Retinal pigment epithelial cell (primary cell): ENCODE results near the gene SRC.

Experiments used
- DNase-seq: peaks from one replicate; pipeline ENCODE4 v3.0.0-alpha.2; 2010; ENCODE audit warnings: low read depth
- H3K4me3 ChIP-seq: 2 replicates; pipeline ENCODE4 v1.5.1; 2011; ENCODE audit warnings: mild to moderate bottlenecking, low read length, control low read depth, moderate library complexity
- CTCF ChIP-seq: conservative IDR thresholded peaks from 2 replicates; pipeline ENCODE4 v1.5.1; 2011; ENCODE audit warnings: low read depth, low read length, control low read depth, inconsistent platforms

SRC gene

GRCh38 chr20:37407573-37408002, 61.6 kb downstream of the SRC start:
- DNase-seq: no peak
- TF ChIP-seq CTCF: no peak
- H3K4me3 ChIP-seq: no peak overlapping the region

GRCh38 chr20:37408302-37409193, 62.6 kb downstream of the SRC start:
- DNase-seq: no peak
- H3K4me3 ChIP-seq: no peak overlapping the region
- TF ChIP-seq CTCF: no peak

GRCh38 chr20:37411408-37412219, 65.7 kb downstream of the SRC start:
- H3K4me3 ChIP-seq: no peak overlapping the region
- no peak for TF ChIP-seq CTCF
- DNase-seq: no peak

GRCh38 chr20:37413023-37413334, 67.0 kb downstream of the SRC start:
- no peak for TF ChIP-seq CTCF
- no peak for DNase-seq
- H3K4me3 ChIP-seq: no peak overlapping the region

GRCh38 chr20:37413379-37413778, 67.4 kb downstream of the SRC start:
- H3K4me3 ChIP-seq: no peak overlapping the region
- DNase-seq: no peak
- no peak for TF ChIP-seq CTCF

GRCh38 chr20:37414224-37415035, 68.5 kb downstream of the SRC start:
- DNase-seq: no peak
- TF ChIP-seq CTCF: no peak
- H3K4me3 ChIP-seq: no peak overlapping the region
